T1000 (cell line): Measurements from ENCODE around the gene SIX6.
"Not testable (repeated sequence)": the region's sequence is repeated elsewhere in the genome, so short reads cannot be mapped to it uniquely, and the experiment has no call there.

Experiments
- DNase-seq: peaks from one replicate; lab custom pipeline; 2025; ENCODE audit warnings: mixed read lengths; lab: John Stamatoyannopoulos, UW

The SIX6 gene

DNA sequence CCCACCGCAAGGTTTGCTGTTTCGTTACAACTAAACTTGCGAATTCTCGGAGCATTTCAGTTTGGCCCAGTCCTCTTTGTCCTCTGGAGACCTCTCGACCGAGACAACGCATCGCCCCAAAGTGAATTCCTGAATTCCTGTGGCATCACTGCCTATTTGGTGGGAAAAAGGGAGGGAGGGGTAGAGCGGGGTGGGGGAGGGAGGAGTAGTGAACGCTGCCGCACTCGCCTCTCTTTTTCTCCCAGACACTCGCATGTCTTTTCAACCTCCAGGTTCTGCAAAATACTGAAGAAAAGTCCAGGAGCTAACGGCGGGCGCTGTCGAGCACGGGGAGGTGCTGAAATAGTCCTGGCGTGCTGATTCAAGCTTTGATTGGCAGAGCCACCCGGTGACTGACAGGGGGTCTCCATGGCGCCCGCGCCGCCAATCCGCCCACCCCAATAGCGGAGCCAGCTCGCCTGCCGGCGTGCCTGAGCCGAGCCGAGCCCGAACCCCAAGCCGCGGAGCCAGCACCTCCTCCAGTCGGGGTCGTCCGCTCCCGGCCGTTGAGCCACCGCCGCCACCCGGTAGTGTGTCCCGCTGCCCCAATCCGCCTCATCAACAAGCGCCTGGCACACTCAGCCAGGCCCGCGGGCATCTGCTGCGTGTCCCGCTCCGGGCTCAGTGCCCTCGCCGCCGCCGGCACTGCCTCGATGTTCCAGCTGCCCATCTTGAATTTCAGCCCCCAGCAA lies at the start of gene SIX6:
SIX6 (plus strand) TSS at position 440 of the 731 bp plus-strand sequence; CDS start at position 693, 253 bp downstream.
- DNase-seq = peak; percentile 15

DNA sequence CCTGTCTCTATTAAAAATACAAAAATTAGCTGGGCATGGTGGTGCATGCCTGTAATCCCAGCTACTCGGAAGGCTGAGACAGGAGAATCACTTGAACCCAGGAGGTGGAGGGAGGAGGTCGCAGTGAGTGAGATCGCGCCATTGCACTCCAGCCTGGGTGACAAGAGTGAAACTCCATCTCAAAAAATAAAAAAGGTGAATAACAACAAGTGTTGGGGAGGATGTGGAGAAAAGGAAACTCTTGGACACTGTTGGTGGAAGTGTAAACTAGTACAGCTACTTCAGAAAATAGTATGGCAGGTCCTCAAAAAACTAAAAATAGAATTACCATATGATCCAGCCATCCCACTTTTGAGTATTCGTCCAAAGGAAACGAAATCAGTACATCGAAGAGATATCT lies 28.7 kb upstream of the SIX6 start:
- not testable (repeated sequence) for DNase-seq

GRCh38 chr14:60482743-60483142 lies 26.2 kb upstream of the SIX6 start:
- DNase-seq = no peak

DNA sequence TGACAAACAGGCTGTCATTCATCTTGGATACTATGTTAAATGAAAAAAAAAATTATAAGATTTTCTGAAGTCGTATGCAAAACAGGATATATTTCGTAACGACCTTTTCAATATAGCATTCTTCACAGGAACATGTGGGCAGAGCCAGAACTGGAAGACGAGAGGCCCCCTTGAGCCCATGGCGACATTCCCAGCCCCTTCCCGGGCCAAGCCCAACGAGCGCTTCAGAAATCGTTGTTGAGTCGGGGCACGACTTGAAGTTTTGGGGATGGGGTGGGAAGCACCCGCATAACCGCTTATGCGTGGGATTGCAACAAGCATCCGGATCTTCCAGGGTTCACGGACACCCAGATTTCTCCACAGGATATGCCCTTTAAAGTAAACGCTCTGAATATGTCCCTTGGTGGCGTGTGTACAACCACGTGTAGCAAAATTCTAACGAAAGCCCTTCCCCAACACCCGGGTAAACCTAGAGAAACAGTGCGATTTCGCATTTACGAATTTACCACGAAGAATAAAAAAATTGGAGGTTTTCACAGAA lies 23.8 kb upstream of the SIX6 start:
- DNase-seq = no peak

GRCh38 chr14:60485598-60486251 lies 23.2 kb upstream of the SIX6 start, which contains the start of gene C14orf39:
TSS of gene C14orf39 (minus strand) at chr14:60486063. CDS start at chr14:60485078, 985 bp downstream.
- DNase-seq = no peak

DNA sequence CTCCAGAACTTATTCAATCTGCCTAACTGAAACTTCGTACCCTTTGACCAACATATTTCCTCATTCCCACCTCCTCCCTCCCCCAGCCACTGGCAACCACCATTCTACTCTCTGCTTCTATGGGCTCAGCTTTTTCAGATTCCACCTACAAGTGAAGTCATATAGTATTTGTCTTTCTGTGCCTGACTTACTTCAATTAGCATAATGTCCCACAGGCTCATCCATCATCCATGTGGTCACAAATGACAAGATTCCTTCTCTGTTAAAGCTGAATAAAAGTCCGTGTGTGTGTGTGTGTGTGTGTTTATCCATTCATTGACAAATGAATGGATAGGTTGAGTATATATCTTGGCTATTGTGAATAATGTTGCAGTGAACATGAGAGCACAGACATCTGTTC lies 21.7 kb upstream of the SIX6 start:
- DNase-seq = no peak

DNA sequence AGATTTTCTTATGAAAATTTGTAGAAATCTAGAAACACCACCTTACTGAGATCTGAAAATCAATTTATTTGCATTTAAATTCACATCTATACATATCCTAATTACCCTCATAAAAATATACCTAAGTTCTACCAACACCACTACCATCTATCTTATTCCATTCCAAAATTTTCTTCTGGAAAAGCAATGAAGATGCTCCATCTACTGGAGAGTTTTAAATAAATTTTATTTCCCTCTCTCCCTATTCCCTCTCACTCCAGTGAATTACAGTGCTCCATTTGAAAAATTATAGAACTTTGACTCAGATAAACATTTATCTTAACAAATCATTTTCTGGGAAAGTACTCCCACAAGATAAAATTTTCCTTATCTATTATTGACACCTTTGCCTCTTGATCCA lies 20.8 kb upstream of the SIX6 start:
- DNase-seq = no peak

DNA sequence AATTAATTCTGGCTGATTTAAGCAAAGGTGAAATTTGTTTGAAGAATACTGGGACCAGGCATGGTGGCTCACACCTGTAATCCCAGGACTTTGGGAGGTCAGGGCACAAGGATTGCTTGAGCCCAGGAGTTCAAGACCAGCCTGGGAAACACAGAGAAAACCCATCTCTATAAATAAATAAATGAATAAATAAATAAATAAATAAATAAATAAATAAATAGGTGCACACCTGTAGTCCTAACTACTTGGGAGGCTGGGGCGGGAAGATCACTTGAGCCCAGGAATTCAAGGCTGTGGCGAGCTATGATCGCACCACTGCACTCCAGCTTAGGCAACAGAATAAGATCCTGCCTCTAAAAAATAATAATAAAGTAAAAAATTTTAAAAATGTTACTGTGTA lies 18.7 kb upstream of the SIX6 start:
- DNase-seq = no peak

DNA sequence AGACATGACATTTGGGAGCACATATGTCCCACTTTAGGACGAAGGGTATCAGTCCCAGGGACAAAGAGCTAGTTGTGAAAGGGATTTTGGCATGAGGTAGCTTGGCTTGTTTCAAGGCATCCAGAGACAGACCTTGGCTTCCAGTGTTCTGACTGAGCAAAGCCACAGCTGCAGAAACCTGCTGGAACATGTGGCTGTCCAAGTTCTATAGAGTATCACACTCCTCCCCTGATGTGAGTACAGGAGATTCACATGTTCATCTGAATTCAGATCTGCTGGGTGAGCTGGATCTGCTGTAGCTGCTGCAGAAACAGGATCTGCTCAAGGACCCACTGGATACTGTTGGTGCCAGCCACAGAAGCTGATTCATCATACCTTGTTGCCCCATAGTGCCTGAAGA lies 13.0 kb upstream of the SIX6 start:
- no peak for DNase-seq

DNA sequence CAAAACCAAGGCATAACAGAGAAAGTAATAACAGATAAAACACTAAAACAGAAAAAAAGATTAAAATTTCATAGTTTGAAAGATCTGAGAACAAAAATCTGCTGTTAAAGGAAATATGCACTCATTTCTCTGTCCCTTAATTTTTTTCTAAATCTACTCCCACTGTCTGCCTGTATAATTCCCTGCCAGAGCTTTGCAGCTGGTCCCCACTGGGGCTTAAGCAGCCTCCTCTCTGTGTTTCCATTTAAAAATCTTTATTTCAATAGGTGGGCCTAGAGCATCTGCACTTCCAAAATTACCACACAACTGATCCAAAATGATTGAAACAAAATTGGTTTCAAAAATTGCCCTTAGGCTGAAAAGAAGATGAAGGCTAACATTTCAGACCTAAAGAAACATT lies 6.4 kb upstream of the SIX6 start:
- DNase-seq = no peak

DNA sequence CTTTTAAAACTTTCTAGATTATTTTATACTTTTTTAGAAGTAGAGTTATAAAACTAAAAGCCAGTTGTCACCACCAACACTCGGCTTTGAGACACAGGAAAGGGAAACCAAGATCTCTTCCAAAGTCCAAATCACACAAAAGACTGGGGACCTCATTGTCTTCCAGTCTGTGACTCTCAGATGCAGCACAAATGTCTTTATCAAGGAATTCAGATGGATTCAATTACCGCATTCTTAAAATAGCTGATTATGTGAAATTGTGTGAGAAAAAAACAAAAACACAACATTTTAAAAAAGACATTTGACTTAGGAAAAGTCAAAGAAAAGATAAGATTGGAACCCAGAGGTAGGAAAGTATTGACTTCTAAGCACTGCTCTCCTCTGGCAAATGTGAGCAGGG lies 3.5 kb upstream of the SIX6 start:
- DNase-seq = no peak

GRCh38 chr14:60506010-60506409 lies 2.9 kb upstream of the SIX6 start:
- no peak for DNase-seq

DNA sequence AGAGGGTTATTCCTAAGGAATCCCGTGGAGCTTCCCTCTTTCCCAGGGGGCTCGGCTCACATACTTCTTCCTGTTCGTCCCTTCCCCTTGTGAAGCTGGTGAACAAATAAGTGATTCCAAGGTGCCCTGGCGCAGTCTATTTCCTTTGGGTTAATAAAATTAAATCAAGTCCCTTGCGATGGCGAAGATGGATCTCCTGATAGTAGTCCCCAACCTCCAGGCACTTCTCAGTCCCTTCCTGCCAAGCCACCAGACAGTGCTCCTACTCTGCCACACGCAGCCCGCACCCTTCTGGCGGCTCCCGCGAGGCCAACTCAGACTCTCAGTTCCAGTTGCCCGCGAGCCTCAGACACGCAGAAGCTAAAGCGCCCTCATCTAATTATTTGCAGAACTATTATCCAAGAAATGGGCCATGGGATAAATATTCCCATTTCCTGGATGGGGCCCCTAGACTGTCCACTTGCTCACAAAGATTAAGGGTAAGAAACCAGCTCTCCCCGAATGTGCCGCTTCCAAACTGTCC lies 2.4 kb upstream of the SIX6 start:
- no peak for DNase-seq

DNA sequence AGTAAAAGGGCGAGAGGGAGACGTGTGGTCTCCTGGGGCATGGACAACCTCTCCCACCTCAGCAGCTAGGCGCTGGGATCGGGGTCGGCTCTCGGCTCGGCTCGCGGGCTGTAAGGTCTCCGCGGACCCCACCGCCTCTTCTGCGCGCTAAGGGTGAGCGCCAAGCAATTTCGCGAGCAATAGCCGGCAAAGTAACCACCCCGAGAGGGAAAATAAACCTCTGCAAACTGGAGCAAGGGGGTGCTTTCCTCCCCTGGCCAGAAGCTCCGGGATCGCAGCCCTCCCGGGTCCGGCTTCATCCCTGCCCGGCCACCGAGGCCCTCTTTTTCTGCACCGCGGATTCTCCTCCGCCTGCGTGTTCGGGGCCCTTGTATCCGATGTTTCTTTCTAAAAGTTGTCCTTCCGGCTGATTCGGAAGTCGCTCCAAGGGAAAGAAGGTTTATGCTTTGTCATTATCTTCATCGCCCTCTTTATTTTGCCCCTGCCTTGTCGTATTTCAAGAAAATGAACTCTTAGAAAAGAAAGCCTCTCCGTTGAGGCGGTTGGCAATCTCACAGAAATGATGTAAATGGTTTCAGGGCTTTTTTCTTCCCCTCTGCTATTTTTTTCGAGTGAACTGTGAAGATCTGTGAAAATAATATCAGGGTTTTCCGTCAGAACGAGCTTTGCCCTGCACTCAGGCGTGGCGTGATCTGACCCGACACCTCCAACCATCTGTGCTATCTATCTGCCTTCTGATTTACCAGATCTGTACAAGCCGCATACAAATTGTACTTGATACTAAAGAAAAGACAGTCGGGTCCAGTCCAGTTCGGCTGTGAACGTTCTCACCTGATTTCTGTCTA lies 1.7 kb upstream of the SIX6 start:
- DNase-seq = no peak

DNA sequence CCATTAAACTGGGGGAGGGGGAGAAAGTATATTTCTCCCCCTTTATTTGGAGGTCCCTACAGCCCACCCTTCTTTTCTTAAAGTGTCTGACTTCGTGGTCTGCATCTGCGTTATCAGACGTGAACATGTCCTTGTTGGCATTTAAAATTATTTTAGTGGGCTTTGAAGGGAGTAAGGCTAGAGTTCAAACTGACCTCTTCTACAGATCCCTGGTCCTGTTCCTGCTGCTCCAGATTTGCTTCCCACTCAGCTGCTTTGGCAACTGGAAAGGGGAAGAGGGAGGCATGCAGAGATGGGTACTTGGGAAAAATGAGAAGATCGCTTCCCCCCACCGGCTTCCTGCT lies 611 bp upstream of the SIX6 start:
- DNase-seq = no peak

- DNase-seq = no peak
Measured at GRCh38 chr14:60509438-60510253, 700 bp downstream of the SIX6 start.

GRCh38 chr14:60510254-60510950 lies 1.5 kb downstream of the SIX6 start:
- DNase-seq = no peak

DNA sequence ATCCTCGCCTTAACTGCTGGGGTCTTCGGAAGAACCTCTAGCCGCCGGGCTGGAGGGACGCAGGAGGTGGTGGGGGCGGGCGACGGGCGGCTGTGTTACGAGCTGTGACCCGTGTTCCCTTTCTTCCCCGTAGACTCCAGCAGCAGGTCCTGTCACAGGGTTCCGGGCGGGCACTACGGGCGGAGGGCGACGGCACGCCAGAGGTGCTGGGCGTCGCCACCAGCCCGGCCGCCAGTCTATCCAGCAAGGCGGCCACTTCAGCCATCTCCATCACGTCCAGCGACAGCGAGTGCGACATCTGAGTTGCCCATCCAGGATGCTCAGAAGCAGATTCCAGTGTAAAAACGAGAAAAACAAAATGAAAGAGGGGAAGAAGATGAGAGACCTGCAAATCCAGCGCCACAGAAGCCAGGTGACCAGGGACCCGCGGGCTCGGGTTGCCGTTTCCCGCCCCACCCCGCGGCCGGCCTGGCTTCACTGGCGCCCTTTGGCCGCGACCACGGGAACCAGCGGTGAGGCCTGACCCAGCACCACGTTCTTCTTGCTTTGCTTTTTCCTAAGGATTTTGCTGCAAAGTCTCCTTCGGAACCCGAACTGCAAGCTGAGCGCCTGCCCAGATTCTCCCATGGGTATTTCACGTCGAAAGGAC lies 2.1 kb downstream of the SIX6 start:
- DNase-seq = no peak

DNA sequence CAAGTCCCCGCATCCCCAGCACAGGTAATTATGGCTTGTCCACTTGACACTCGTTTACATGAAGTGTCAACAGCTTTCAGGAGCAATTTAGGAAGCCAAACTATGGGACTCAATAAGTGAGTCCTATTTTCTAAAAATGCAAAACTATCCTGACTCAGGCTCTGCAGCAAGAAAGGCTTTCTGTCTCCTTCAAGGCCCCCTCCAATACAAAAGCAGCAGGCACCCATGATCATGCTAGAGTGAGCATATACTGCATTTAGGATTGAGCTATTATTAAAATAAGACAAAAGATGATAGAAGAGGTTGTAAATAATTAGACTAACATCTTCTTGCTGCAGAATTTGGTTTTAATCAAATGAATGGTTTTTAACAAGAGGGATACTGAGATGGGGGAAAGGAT lies 3.2 kb downstream of the SIX6 start:
- DNase-seq = no peak

- DNase-seq = no peak
Measured at GRCh38 chr14:60512973-60513571, 4.1 kb downstream of the SIX6 start.
